ENCODE measurements around the gene DNA2.

DNA sequence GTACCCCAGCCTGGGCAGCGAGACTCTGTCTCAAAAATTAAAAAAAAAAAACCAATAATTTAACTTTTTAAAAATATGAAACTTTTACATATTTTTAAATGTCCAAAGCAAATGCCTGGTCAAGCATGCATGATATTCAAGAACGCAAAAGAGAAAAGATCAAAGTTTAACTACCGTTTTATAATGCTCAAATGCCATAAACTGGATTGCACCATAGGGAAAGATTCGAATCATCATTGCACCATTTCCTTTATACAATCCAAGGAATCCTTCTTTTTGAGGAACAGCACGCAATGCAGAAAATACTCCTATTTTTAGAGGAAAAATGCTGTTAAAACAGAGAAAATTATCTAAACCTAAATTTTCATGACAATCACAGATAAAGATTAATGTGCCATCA, 34.6 kb upstream of the DNA2 start:
- TF ChIP-seq, protein P1, sequence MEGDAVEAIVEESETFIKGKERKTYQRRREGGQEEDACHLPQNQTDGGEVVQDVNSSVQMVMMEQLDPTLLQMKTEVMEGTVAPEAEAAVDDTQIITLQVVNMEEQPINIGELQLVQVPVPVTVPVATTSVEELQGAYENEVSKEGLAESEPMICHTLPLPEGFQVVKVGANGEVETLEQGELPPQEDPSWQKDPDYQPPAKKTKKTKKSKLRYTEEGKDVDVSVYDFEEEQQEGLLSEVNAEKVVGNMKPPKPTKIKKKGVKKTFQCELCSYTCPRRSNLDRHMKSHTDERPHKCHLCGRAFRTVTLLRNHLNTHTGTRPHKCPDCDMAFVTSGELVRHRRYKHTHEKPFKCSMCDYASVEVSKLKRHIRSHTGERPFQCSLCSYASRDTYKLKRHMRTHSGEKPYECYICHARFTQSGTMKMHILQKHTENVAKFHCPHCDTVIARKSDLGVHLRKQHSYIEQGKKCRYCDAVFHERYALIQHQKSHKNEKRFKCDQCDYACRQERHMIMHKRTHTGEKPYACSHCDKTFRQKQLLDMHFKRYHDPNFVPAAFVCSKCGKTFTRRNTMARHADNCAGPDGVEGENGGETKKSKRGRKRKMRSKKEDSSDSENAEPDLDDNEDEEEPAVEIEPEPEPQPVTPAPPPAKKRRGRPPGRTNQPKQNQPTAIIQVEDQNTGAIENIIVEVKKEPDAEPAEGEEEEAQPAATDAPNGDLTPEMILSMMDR (IDR thresholded peaks at IDR 0.05; ENCODE audit: insufficient read depth, low read depth, low read length), result no peak
- TF ChIP-seq EZH2 (IDR thresholded peaks at IDR 0.05; ENCODE audit: insufficient read depth, low read length), result no peak
